KMS-11 (cell line): ENCODE data around the gene PANX1.

ENCODE experiments used
- H2AFZ ChIP-seq: fragments of 200-600 bp; sonication (generic); 2 replicates; pipeline ENCODE4 v1.6.1; 2016; ENCODE audit warnings: antibody characterized with exemption, mixed run types, low read depth
- H3K27ac ChIP-seq: fragments of 200-600 bp; sonication (generic); 2 replicates; pipeline ENCODE4 v1.6.1; 2016; ENCODE audit warnings: mild to moderate bottlenecking, mixed run types
- H3K27me3 ChIP-seq: fragments of 200-600 bp; sonication (generic); 2 replicates; pipeline ENCODE4 v1.6.1; 2017; ENCODE audit warnings: mild to moderate bottlenecking, low read depth, mixed run types, moderate library complexity; ENCODE audit not compliant: insufficient read depth
- H3K36me3 ChIP-seq: fragments of 200-600 bp; sonication (generic); 2 replicates; pipeline ENCODE4 v1.6.1; 2017; ENCODE audit warnings: mild to moderate bottlenecking, mixed run types; ENCODE audit not compliant: insufficient read depth
- H3K4me1 ChIP-seq: fragments of 200-600 bp; sonication (generic); 2 replicates; pipeline ENCODE4 v1.6.1; 2016; ENCODE audit warnings: mild to moderate bottlenecking, low read depth, mixed run types; ENCODE audit not compliant: poor library complexity, severe bottlenecking
- H3K4me2 ChIP-seq: fragments of 200-600 bp; sonication (generic); 2 replicates; pipeline ENCODE4 v1.7.0; 2016; ENCODE audit warnings: mild to moderate bottlenecking, mixed run types
- H3K4me3 ChIP-seq: fragments of 200-600 bp; sonication (generic); IDR thresholded peaks from 2 replicates; pipeline ENCODE4 v1.6.1; 2017; ENCODE audit warnings: low read depth, low read length, mixed read lengths; ENCODE audit not compliant: insufficient read depth
- H3K79me2 ChIP-seq: fragments of 200-600 bp; sonication (generic); 2 replicates; pipeline ENCODE4 v1.6.1; 2016; ENCODE audit warnings: low read depth, mixed run types; ENCODE audit not compliant: insufficient read depth
- H3K9ac ChIP-seq: fragments of 200-600 bp; sonication (generic); 2 replicates; pipeline ENCODE4 v1.6.1; 2016; ENCODE audit warnings: mild to moderate bottlenecking, mixed run types
- H4K20me1 ChIP-seq: fragments of 200-600 bp; sonication (generic); 2 replicates; pipeline ENCODE4 v1.6.1; 2016; ENCODE audit warnings: mild to moderate bottlenecking, mixed run types; ENCODE audit not compliant: insufficient read depth
- TF ChIP-seq, protein P1 (sequence below): fragments of 200-600 bp; sonication (generic); conservative IDR thresholded peaks from 2 replicates; pipeline ENCODE4 v1.6.1; 2017; ENCODE audit warnings: low read depth, mild to moderate bottlenecking, antibody characterized with exemption, low read length, moderate library complexity, mixed read lengths

The PANX1 gene

GRCh38 chr11:94193288-94193687, 64.6 kb downstream of the PANX1 start:
- Histone ChIP-seq H3K79me2 (no peaks in the 10 kb centered on the region), H2AFZ (no peak overlapping the region), H3K27me3 (no peaks in the 10 kb centered on the region), H3K36me3 (no peaks in the 10 kb centered on the region), H3K4me3 (no peak overlapping the region), H3K4me2 (no peak overlapping the region), H3K27ac (no peak overlapping the region), H3K9ac (no peak overlapping the region), H4K20me1 (no peaks in the 10 kb centered on the region), H3K4me1 (no peaks in the 10 kb centered on the region)
- TF ChIP-seq, protein P1, sequence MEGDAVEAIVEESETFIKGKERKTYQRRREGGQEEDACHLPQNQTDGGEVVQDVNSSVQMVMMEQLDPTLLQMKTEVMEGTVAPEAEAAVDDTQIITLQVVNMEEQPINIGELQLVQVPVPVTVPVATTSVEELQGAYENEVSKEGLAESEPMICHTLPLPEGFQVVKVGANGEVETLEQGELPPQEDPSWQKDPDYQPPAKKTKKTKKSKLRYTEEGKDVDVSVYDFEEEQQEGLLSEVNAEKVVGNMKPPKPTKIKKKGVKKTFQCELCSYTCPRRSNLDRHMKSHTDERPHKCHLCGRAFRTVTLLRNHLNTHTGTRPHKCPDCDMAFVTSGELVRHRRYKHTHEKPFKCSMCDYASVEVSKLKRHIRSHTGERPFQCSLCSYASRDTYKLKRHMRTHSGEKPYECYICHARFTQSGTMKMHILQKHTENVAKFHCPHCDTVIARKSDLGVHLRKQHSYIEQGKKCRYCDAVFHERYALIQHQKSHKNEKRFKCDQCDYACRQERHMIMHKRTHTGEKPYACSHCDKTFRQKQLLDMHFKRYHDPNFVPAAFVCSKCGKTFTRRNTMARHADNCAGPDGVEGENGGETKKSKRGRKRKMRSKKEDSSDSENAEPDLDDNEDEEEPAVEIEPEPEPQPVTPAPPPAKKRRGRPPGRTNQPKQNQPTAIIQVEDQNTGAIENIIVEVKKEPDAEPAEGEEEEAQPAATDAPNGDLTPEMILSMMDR = no peak

GRCh38 chr11:94194712-94195111, 66.1 kb downstream of the PANX1 start:
- Histone ChIP-seq H3K4me1 (no peaks in the 10 kb centered on the region), H3K27ac (no peak overlapping the region)

GRCh38 chr11:94196363-94196762, 67.7 kb downstream of the PANX1 start:
- Histone ChIP-seq H3K4me1 (no peaks in the 10 kb centered on the region), H3K79me2 (no peaks in the 10 kb centered on the region), H3K9ac (no peak overlapping the region), H3K27me3 (no peaks in the 10 kb centered on the region), H3K27ac (no peak overlapping the region), H3K4me3 (no peak overlapping the region), H4K20me1 (no peaks in the 10 kb centered on the region), H3K4me2 (no peak overlapping the region), H3K36me3 (no peaks in the 10 kb centered on the region), H2AFZ (no peak overlapping the region)
- TF ChIP-seq, protein P1 = no peak

More at GRCh38 chr11:94194712-94195111, 66.1 kb downstream of the PANX1 start:
- TF ChIP-seq, protein P1 = no peak
- Histone ChIP-seq H3K79me2 (no peaks in the 10 kb centered on the region), H3K4me2 (no peak overlapping the region), H4K20me1 (no peaks in the 10 kb centered on the region), H3K27me3 (no peaks in the 10 kb centered on the region), H3K9ac (no peak overlapping the region), H3K4me3 (no peak overlapping the region), H3K36me3 (no peaks in the 10 kb centered on the region), H2AFZ (no peak overlapping the region)

GRCh38 chr11:94198718-94199117, 70.1 kb downstream of the PANX1 start:
- H3K9ac ChIP-seq = no peak overlapping the region
- H4K20me1 ChIP-seq = no peaks in the 10 kb centered on the region
- H3K27me3 ChIP-seq = no peaks in the 10 kb centered on the region
- no peak overlapping the region for H2AFZ ChIP-seq
- H3K4me3 ChIP-seq = no peak overlapping the region
- H3K27ac ChIP-seq = no peak overlapping the region
- H3K4me2 ChIP-seq = no peak overlapping the region
- no peaks in the 10 kb centered on the region for H3K4me1 ChIP-seq
- TF ChIP-seq, protein P1 = no peak
- no peaks in the 10 kb centered on the region for H3K36me3 ChIP-seq
- H3K79me2 ChIP-seq = no peaks in the 10 kb centered on the region
